H9 (cell line): Measurements from ENCODE around the gene CDC25A. TPM values are rescaled to one million over a fixed set of nuclear protein-coding genes. Genes with fewer than 3 reads are reported as not detected.

ENCODE experiments used
- DNase-seq: peaks from one replicate; pipeline ENCODE4 v3.0.0-alpha.2; 2017
- H2AFZ ChIP-seq: one replicate; pipeline ENCODE4 v1.6.1; 2013; ENCODE audit warnings: mild to moderate bottlenecking, low read length, control low read depth, moderate library complexity
- H2AK5ac ChIP-seq: 2 replicates; pipeline ENCODE4 v1.6.1; 2013; ENCODE audit warnings: low read length, control low read depth, mixed read lengths; ENCODE audit not compliant: insufficient read length
- H2BK120ac ChIP-seq: one replicate; pipeline ENCODE4 v1.6.1; 2013; ENCODE audit warnings: low read depth, mild to moderate bottlenecking, low read length, control low read depth, inconsistent platforms; ENCODE audit not compliant: poor library complexity, severe bottlenecking
- H2BK12ac ChIP-seq: 2 replicates; pipeline ENCODE4 v1.6.1; 2013; ENCODE audit warnings: low read length, control low read depth, mixed read lengths, low read depth; ENCODE audit not compliant: insufficient read length
- H2BK15ac ChIP-seq: 2 replicates; pipeline ENCODE4 v1.6.1; 2013; ENCODE audit warnings: low read depth, low read length, control low read depth
- H2BK20ac ChIP-seq: one replicate; pipeline ENCODE4 v1.6.1; 2013; ENCODE audit warnings: low read depth, mild to moderate bottlenecking, low read length, control low read depth, inconsistent platforms; ENCODE audit not compliant: poor library complexity, severe bottlenecking
- H2BK5ac ChIP-seq: 2 replicates; pipeline ENCODE4 v1.6.1; 2013; ENCODE audit warnings: low read length, control low read depth, mixed read lengths; ENCODE audit not compliant: insufficient read length
- H3K14ac ChIP-seq: 2 replicates; pipeline ENCODE4 v1.6.1; 2013; ENCODE audit warnings: low read length, control low read depth; ENCODE audit not compliant: insufficient read depth
- H3K18ac ChIP-seq: 2 replicates; pipeline ENCODE4 v1.6.1; 2013; ENCODE audit warnings: low read depth, mild to moderate bottlenecking, mixed read lengths, low read length, control low read depth; ENCODE audit not compliant: insufficient read length
- H3K23ac ChIP-seq: 2 replicates; pipeline ENCODE4 v1.6.1; 2013; ENCODE audit warnings: low read length, control low read depth, mixed read lengths, low read depth; ENCODE audit not compliant: insufficient read length
- H3K23me2 ChIP-seq: 2 replicates; pipeline ENCODE4 v1.6.1; 2013; ENCODE audit warnings: low read depth, mild to moderate bottlenecking, mixed read lengths, low read length, control low read depth; ENCODE audit not compliant: insufficient read length, poor library complexity, severe bottlenecking
- H3K27ac ChIP-seq: 2 replicates; pipeline ENCODE4 v1.5.1; 2013; ENCODE audit warnings: low read length, control low read depth, mixed read lengths, low read depth; ENCODE audit not compliant: insufficient read length
- H3K27me3 ChIP-seq: 2 replicates; pipeline ENCODE4 v1.6.1; 2013; ENCODE audit warnings: low read length, control low read depth, inconsistent platforms; ENCODE audit not compliant: insufficient read depth
- H3K4ac ChIP-seq: 2 replicates; pipeline ENCODE4 v1.6.1; 2013; ENCODE audit warnings: low read depth, mild to moderate bottlenecking, control low read depth, inconsistent platforms, low read length, moderate library complexity
- H3K4me1 ChIP-seq: 2 replicates; pipeline ENCODE4 v1.6.1; 2013; ENCODE audit warnings: low read length, control low read depth, inconsistent platforms; ENCODE audit not compliant: insufficient read depth
- H3K4me2 ChIP-seq: 2 replicates; pipeline ENCODE4 v1.6.1; 2013; ENCODE audit warnings: low read length, control low read depth, mixed read lengths; ENCODE audit not compliant: insufficient read length, insufficient read depth
- H3K56ac ChIP-seq: 2 replicates; pipeline ENCODE4 v1.6.1; 2013; ENCODE audit warnings: low read depth, mild to moderate bottlenecking, mixed read lengths, low read length, control low read depth; ENCODE audit not compliant: insufficient read length
- H3K79me1 ChIP-seq: 2 replicates; pipeline ENCODE4 v1.6.1; 2013; ENCODE audit warnings: low read depth, mild to moderate bottlenecking, moderate library complexity, low read length, control low read depth, inconsistent platforms; ENCODE audit not compliant: insufficient read depth, poor library complexity, severe bottlenecking
- H3K79me2 ChIP-seq: 2 replicates; pipeline ENCODE4 v1.6.1; 2013; ENCODE audit warnings: low read length, control low read depth, inconsistent platforms; ENCODE audit not compliant: insufficient read depth
- H3K9ac ChIP-seq: 2 replicates; pipeline ENCODE4 v1.6.1; 2013; ENCODE audit warnings: low read length, control low read depth, mixed read lengths; ENCODE audit not compliant: insufficient read length; ENCODE audit errors: extremely low read depth
- H3K9me3 ChIP-seq: one replicate; pipeline ENCODE4 v1.6.1; 2013; ENCODE audit warnings: low read depth, low read length, inconsistent platforms; ENCODE audit not compliant: control insufficient read depth
- H3T11ph ChIP-seq: one replicate; pipeline ENCODE4 v1.6.1; 2013; ENCODE audit warnings: mild to moderate bottlenecking, low read length, control low read depth, inconsistent platforms
- H4K20me1 ChIP-seq: one replicate; pipeline ENCODE4 v1.6.1; 2013; ENCODE audit not compliant: control insufficient read depth, insufficient read length, insufficient read depth
- H4K5ac ChIP-seq: 2 replicates; pipeline ENCODE4 v1.6.1; 2013; ENCODE audit warnings: low read depth, mild to moderate bottlenecking, mixed read lengths, low read length, control low read depth; ENCODE audit not compliant: insufficient read length
- H4K8ac ChIP-seq: replicated peaks from 2 replicates; pipeline ENCODE4 v1.6.1; 2013; ENCODE audit warnings: low read length, control low read depth, mixed read lengths, low read depth; ENCODE audit not compliant: insufficient read length
- H4K91ac ChIP-seq: 2 replicates; pipeline ENCODE4 v1.6.1; 2013; ENCODE audit warnings: low read depth, mild to moderate bottlenecking, moderate library complexity, mixed read lengths, low read length, control low read depth; ENCODE audit not compliant: insufficient read length
- H3K27ac Mint-ChIP-seq, 3 experiments: 2 replicates in 2 of 3; 3 replicates in 1 of 3; pipeline ENCODE4 v1.8.0; 2020 to 2021; ENCODE audit warnings: mixed read lengths in 3 of 3, mild to moderate bottlenecking in 1 of 3, moderate library complexity in 1 of 3
- H3K27me3 Mint-ChIP-seq: 2 replicates; pipeline ENCODE4 v1.8.0; 2021; ENCODE audit warnings: low read depth, mild to moderate bottlenecking, moderate library complexity, mixed read lengths
- H3K36me3 Mint-ChIP-seq, 3 experiments: 2 replicates in 2 of 3; 3 replicates in 1 of 3; pipeline ENCODE4 v1.8.0; 2020 to 2021; ENCODE audit warnings: low read depth in 3 of 3, mixed read lengths in 3 of 3; ENCODE audit not compliant: insufficient read depth in 1 of 3
- H3K4me1 Mint-ChIP-seq, 2 experiments: 2 replicates each; pipeline ENCODE4 v1.8.0; 2020; ENCODE audit warnings: mixed read lengths in 2 of 2
- H3K4me3 Mint-ChIP-seq, 2 experiments: 2 replicates in 1 of 2; 3 replicates in 1 of 2; pipeline ENCODE4 v1.8.0; 2020 to 2021; ENCODE audit warnings: mild to moderate bottlenecking in 2 of 2, mixed read lengths in 2 of 2, moderate library complexity in 1 of 2
- H3K9me3 Mint-ChIP-seq, 2 experiments: 2 replicates in 1 of 2; 3 replicates in 1 of 2; pipeline ENCODE4 v1.8.0; 2020; ENCODE audit warnings: mild to moderate bottlenecking in 2 of 2, mixed read lengths in 2 of 2, moderate library complexity in 1 of 2
- WGBS: extraction: QIAGEN DNeasy Blood & Tissue Kit; methylation state at CpG from one replicate; pipeline ENCODE4 v1.1.7; 2013; ENCODE audit warnings: missing lambda C conversion rate, low lambda C conversion rate, mixed read lengths; ENCODE audit not compliant: insufficient read length; ENCODE audit errors: extremely low coverage; 5-methylcytosine and 5-hydroxymethylcytosine counted together
- total RNA-seq: library from RNA; stranded (reverse); gene quantifications from 2 replicates; pipeline ENCODE4 v1.2.1, GENCODE V29; 2021
- TF ChIP-seq, protein P1 (sequence below): fragments of 200-600 bp; sonication (generic); conservative IDR thresholded peaks from 3 replicates; pipeline ENCODE4 v1.8.0; 2021; ENCODE audit warnings: antibody characterized with exemption, mild to moderate bottlenecking

The CDC25A gene
- total RNA-seq, 1 experiment from 2014 or later: 83.3 TPM

DNA sequence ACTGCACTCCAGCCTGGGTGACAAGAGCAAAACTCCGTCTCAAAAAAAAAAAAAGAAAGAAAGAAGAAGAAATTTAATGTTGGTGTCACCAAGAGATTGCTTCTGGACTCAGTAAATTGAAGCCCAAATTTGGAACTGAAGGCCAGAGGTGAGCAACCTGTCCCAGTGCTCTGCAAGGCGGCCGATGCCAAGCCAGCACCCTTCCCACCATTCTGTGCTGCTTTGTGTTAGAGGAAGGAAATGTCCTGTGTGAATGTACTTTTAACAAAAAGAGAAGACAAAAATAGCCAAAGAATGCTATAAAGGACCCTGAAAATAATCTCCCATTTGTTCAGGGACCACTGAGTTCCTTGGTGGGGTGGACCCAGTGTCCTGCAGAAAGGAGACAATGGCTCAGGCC is 44.6 kb downstream of the CDC25A start:
- H2BK120ac ChIP-seq: no peak overlapping the region
- no peak for DNase-seq
- H4K8ac ChIP-seq: no peak overlapping the region
- H2BK15ac ChIP-seq: no peak overlapping the region
- Mint-ChIP-seq H3K27me3 (peaks cover 2% of the 10 kb centered on the region; the same call in 1 of the 2 replicates), H3K9me3 (no peaks in the 10 kb centered on the region; a peak in 1 of 5 replicates), H3K4me3 (no peak overlapping the region), H3K4me1 (peaks cover 9 to 10% of the 10 kb centered on the region in 2 experiments), H3K27ac (no peak overlapping the region), H3K36me3 (no peaks in the 10 kb centered on the region)
- no peak overlapping the region for H3K56ac ChIP-seq
- TF ChIP-seq, protein P1, sequence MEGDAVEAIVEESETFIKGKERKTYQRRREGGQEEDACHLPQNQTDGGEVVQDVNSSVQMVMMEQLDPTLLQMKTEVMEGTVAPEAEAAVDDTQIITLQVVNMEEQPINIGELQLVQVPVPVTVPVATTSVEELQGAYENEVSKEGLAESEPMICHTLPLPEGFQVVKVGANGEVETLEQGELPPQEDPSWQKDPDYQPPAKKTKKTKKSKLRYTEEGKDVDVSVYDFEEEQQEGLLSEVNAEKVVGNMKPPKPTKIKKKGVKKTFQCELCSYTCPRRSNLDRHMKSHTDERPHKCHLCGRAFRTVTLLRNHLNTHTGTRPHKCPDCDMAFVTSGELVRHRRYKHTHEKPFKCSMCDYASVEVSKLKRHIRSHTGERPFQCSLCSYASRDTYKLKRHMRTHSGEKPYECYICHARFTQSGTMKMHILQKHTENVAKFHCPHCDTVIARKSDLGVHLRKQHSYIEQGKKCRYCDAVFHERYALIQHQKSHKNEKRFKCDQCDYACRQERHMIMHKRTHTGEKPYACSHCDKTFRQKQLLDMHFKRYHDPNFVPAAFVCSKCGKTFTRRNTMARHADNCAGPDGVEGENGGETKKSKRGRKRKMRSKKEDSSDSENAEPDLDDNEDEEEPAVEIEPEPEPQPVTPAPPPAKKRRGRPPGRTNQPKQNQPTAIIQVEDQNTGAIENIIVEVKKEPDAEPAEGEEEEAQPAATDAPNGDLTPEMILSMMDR: no peak
- no peak overlapping the region for H3K4ac ChIP-seq
- no peaks in the 10 kb centered on the region for H3K23me2 ChIP-seq
- no peak overlapping the region for H3T11ph ChIP-seq
- no peak overlapping the region for H3K27ac ChIP-seq
- H3K9me3 ChIP-seq: no peaks in the 10 kb centered on the region
- no peak overlapping the region for H3K4me2 ChIP-seq
- no peaks in the 10 kb centered on the region for H3K79me1 ChIP-seq
- no peaks in the 10 kb centered on the region for H4K20me1 ChIP-seq
- no peak overlapping the region for H2AK5ac ChIP-seq
- no peak overlapping the region for H4K91ac ChIP-seq
- no CpG with 5 or more reads among the region's 3 CpGs for WGBS
- H4K5ac ChIP-seq: no peak overlapping the region
- H3K9ac ChIP-seq: no peak overlapping the region
- no peaks in the 10 kb centered on the region for H3K79me2 ChIP-seq
- no peak overlapping the region for H2BK12ac ChIP-seq
- H3K18ac ChIP-seq: no peak overlapping the region
- H3K27me3 ChIP-seq: no peaks in the 10 kb centered on the region
- no peak overlapping the region for H2AFZ ChIP-seq
- no peak overlapping the region for H3K14ac ChIP-seq
- peaks cover 3% of the 10 kb centered on the region; the same call in 1 of the 2 replicates for H3K4me1 ChIP-seq
- H2BK20ac ChIP-seq: no peak overlapping the region
- no peak overlapping the region for H2BK5ac ChIP-seq
- no peak overlapping the region for H3K23ac ChIP-seq
